Measurements from ENCODE around the gene NEB. TPM values are rescaled to one million over a fixed set of nuclear protein-coding genes. Genes with fewer than 3 reads are reported as not detected.

Gene NEB
- total RNA-seq, 2 experiments from 2014 or later, result 0.12 to 0.26 TPM

DNA sequence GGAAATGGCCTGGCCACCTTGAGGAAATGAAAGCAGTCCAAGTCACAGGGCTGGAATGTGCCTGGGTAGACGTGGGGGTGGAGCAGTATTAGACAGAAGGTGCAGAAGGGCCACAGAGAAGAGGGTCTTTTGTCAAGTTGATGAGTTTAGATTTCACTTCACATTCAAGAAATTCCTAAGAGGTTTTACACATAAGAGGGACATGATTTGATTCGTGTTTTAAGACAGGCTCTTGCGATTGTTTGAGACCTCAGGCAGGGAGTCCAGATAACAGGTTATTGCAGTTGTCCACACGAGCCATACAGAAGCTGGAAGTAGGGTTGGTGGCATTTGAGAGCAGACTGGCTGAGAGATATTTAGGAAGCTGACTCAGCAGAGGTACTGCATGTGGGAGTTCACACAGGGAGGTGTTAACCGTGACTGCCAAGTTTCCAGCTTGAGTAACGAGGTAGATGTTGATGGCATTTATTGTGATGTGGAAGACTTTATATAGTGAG, 64.6 kb downstream of the NEB start:
- DNase-seq (peak; percentile 44), ATAC-seq (peak; percentile 51)
- H3K9me3 Mint-ChIP-seq (ENCODE audit: low read depth), result no peaks in the 10 kb centered on the region
- H3K36me3 Mint-ChIP-seq, result no peaks in the 10 kb centered on the region
- CTCF ChIA-PET, result interaction anchor here (1.4 kb wide), 1 partner anchor 155 kb away, joined by 3 read pairs; no protein-coding TSS in a partner anchor
- no peak overlapping the region for H3K4me3 Mint-ChIP-seq
- no peak overlapping the region for H3K27ac Mint-ChIP-seq
- peaks cover 3% of the 10 kb centered on the region for H3K27me3 Mint-ChIP-seq
- H3K4me1 Mint-ChIP-seq, result peaks cover 15% of the 10 kb centered on the region

DNA sequence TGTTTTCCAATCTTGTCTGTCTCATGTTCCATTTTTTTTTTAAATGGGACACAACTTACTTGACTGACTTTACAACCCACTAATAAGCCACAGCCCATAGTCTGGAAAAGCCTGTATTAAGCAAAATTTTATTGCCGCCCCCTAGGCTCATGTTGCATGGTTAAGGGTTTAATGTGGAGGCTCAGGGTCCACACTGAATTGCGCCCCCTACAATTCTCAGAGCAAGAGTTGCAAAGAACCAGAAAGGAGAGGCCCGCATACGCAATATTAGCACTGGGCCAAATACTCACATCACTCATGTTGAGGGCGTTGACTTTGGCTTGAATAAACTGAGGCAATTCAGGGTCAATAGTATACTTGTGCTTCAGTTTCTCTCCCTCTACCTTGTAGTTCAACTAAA, 65.5 kb downstream of the NEB start:
- Mint-ChIP-seq H3K27ac (no peak overlapping the region), H3K4me3 (no peak overlapping the region), H3K36me3 (no peaks in the 10 kb centered on the region), H3K4me1 (peaks cover 15% of the 10 kb centered on the region), H3K9me3 (ENCODE audit: low read depth) (no peaks in the 10 kb centered on the region), H3K27me3 (no peaks in the 10 kb centered on the region)
- no peak for ATAC-seq
- DNase-seq, result no peak
- CTCF ChIA-PET, result no interaction called here

DNA sequence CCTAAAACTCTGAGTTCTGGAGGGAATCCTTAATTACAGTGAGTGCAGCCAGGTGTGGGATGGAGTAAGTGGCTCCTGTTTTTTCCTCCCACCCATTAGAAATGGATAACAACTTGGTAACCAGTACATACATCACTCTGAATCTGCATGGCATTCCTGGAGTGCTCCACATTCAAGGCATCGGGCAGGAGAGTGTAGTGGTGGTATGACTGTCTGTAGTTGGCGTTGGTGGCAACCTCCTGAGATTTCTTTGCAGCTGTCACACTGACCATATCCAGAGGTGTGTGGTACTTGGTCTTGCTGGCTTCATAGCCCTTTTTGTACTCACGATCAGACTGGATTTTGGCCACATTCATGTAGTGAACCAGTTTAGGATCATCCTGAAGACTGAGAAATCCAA, 68.3 kb downstream of the NEB start:
- Mint-ChIP-seq H3K4me1 (peaks cover 15% of the 10 kb centered on the region), H3K9me3 (ENCODE audit: low read depth) (no peaks in the 10 kb centered on the region), H3K36me3 (no peaks in the 10 kb centered on the region), H3K4me3 (no peak overlapping the region), H3K27me3 (no peaks in the 10 kb centered on the region), H3K27ac (no peak overlapping the region)
- ATAC-seq, result no peak
- CTCF ChIA-PET, result no interaction called here
- DNase-seq, result no peak

DNA sequence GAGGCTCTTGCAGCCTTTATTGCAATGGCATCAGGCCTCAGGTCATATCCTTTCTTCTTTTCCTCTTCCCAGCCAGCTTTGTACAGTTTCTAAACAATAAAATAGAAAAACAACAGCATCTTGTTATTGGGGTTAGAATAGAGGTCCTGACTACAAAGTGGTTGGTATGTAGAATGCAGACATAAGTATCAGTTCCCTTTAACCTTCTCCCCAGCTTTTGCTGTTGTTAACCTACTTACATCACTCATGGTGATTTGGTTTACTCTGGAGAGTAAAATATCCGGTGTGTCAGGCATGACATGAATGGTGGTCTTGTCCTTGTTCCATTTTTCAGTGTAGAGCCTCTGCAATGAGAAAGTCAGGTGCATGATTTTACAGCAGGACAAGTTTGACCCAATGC, 69.8 kb downstream of the NEB start:
- DNase-seq (no peak), ATAC-seq (no peak)
- no peaks in the 10 kb centered on the region for H3K27me3 Mint-ChIP-seq
- H3K4me1 Mint-ChIP-seq, result peaks cover 5% of the 10 kb centered on the region
- CTCF ChIA-PET, result no interaction called here
- H3K27ac Mint-ChIP-seq, result no peak overlapping the region
- H3K9me3 Mint-ChIP-seq (ENCODE audit: low read depth), result no peaks in the 10 kb centered on the region
- no peak overlapping the region for H3K4me3 Mint-ChIP-seq
- H3K36me3 Mint-ChIP-seq, result no peaks in the 10 kb centered on the region

DNA sequence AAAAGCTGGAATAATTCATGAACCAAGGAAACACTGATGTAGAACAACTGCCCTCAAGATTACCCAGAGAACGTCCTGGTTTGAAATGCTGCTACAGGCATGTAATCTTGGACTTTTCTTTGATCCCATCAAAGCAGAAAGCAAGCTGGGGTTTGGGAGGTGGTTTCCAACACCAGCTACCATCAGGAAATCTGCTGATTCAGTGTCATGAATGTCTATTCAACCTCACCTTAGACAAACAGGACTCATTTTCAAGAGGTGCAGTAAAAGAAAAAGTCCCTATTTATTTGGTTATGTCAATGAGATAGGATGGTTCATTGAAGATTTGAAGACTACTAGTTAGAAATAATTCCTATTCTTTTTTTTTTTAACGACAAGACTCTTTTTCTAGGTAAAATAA, 72.7 kb downstream of the NEB start:
- ATAC-seq (no peak), DNase-seq (no peak)
- H3K9me3 Mint-ChIP-seq (ENCODE audit: low read depth), result no peaks in the 10 kb centered on the region
- H3K27me3 Mint-ChIP-seq, result no peaks in the 10 kb centered on the region
- CTCF ChIA-PET, result interaction anchor here (0.9 kb wide), 1 partner anchor 9 kb away, joined by 3 read pairs; no protein-coding TSS in a partner anchor
- H3K27ac Mint-ChIP-seq, result no peak overlapping the region
- H3K4me1 Mint-ChIP-seq, result no peaks in the 10 kb centered on the region
- H3K4me3 Mint-ChIP-seq, result no peak overlapping the region
- no peaks in the 10 kb centered on the region for H3K36me3 Mint-ChIP-seq

DNA sequence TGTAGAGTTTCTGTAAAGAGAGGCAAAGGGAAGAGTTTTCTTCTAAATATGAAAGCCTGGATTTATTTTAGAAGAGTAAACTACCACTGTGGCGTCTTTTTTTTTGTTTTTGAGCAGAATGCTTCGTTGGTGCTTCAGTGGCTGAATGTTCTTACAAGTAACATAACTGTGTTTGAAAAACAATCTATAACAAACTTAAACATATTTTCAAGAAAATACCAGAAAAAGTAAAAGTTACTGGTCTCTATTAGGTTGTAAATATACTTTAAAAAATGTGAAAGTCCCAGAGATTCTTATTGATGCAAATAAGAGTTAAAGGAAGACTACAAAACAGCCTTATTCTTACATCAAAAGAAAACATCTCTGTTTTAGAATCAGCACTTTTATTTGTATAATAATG, 76.2 kb downstream of the NEB start:
- CTCF ChIA-PET, result no interaction called here
- Mint-ChIP-seq H3K27ac (no peak overlapping the region), H3K36me3 (no peaks in the 10 kb centered on the region), H3K4me1 (no peaks in the 10 kb centered on the region), H3K4me3 (no peak overlapping the region), H3K9me3 (ENCODE audit: low read depth) (no peaks in the 10 kb centered on the region), H3K27me3 (peaks cover under 1% of the 10 kb centered on the region)
- no peak for DNase-seq
- ATAC-seq, result no peak

DNA sequence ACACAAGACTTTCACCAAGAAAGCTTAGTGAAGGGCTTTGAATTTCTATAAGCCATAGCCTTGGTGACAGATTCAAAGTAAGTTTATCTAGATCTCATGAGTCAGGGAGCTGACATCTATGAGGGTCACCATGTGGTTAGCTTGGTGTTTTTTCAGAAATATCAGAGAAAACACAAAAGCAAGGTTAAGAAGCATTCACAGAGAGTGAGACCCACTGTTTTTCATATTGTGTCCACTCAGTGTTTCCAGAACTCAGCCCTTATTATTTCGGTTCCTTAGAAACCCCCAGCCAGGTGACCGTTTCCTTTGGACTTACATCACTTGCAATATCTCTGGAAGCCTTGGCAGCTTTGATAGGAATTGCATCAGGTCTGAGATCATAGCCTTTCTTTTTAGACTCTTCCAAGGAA, 76.6 kb downstream of the NEB start:
- Mint-ChIP-seq H3K36me3 (no peaks in the 10 kb centered on the region), H3K27me3 (peaks cover 3% of the 10 kb centered on the region), H3K27ac (no peak overlapping the region), H3K4me3 (no peak overlapping the region), H3K4me1 (no peaks in the 10 kb centered on the region), H3K9me3 (ENCODE audit: low read depth) (no peaks in the 10 kb centered on the region)
- no peak for ATAC-seq
- CTCF ChIA-PET, result no interaction called here
- DNase-seq, result no peak

DNA sequence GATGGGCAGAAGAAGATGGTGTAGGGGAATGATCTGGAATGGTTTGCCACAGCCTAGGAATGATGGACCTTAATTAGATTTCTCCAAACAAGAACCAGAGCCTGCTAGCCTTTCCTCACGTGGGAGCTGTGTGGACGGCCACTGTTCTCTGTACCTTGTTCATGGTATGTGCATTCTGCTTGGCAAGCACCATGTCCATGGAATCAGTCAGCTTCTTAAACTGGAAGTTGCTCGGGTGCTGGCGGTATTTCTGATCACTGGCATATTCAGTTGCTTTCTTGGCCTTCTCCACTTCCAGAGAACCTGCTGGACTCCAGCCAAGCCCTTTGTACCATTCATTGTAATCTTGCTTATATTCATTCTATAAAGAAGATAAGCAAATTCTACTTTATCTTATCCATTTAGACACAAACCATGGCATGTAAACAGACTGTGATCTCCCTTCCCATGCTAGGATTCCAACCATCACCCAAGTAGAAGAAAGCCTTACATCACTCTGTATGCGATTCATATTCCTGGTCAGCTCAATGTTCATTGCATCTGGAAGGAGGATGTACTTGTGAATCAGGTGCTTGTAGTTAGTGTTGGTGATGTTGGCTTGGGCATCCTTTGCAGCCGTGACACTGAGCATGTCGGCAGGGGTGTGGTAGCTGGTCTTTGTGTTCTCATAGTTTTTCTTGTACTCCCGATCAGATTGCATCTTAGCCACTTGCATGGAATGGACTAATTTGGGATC, 78.4 kb downstream of the NEB start:
- Mint-ChIP-seq H3K27ac (no peak overlapping the region), H3K36me3 (no peaks in the 10 kb centered on the region), H3K4me3 (no peak overlapping the region), H3K9me3 (ENCODE audit: low read depth) (no peaks in the 10 kb centered on the region), H3K27me3 (peaks cover 3% of the 10 kb centered on the region), H3K4me1 (no peaks in the 10 kb centered on the region)
- CTCF ChIA-PET, result no interaction called here
- ATAC-seq, result no peak
- DNase-seq, result no peak

DNA sequence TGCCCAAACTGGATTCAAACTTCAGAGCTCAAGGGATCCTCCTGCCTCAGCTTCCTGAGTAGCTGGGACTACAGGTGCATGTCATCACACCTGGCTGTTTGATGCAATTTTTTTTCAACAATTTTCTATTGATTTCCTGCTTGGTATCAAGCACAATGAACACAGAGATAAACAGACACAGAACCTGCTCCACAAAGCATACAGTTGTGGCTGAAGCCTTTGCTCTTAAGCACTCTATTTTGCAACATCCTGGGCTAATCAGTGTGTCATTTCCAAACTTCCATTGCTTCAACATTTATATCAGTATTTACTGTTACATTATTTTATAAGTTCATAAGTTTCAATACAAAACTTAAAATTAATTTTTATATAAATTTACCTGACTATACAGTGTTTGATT, 79.4 kb downstream of the NEB start:
- peaks cover 3% of the 10 kb centered on the region for H3K27me3 Mint-ChIP-seq
- DNase-seq (no peak), ATAC-seq (no peak)
- H3K4me1 Mint-ChIP-seq, result no peaks in the 10 kb centered on the region
- H3K4me3 Mint-ChIP-seq, result no peak overlapping the region
- CTCF ChIA-PET, result no interaction called here
- no peak overlapping the region for H3K27ac Mint-ChIP-seq
- H3K9me3 Mint-ChIP-seq (ENCODE audit: low read depth), result no peaks in the 10 kb centered on the region
- no peaks in the 10 kb centered on the region for H3K36me3 Mint-ChIP-seq

DNA sequence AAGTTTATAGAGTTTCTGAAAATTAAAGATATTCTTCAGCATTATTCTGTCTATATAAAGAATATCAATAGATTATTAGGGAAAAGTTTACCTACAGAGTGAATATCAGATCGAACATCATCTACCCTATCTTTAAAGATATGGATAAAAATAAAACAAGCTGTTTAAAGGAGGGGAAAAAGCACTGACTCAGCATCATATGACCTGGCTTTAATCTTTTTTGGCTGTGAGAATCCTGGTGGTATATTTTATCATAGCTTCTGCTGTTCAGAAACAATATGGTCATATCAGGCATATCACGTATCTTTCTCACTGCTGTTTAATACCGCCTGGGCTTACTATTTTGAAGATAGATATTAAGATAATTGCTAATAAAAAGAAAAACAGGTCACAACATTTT, 80.2 kb downstream of the NEB start:
- Mint-ChIP-seq H3K4me1 (no peaks in the 10 kb centered on the region), H3K4me3 (no peak overlapping the region), H3K27ac (no peak overlapping the region), H3K9me3 (ENCODE audit: low read depth) (no peaks in the 10 kb centered on the region), H3K27me3 (peaks cover 3% of the 10 kb centered on the region), H3K36me3 (no peaks in the 10 kb centered on the region)
- no peak for ATAC-seq
- DNase-seq, result no peak
- CTCF ChIA-PET, result no interaction called here

DNA sequence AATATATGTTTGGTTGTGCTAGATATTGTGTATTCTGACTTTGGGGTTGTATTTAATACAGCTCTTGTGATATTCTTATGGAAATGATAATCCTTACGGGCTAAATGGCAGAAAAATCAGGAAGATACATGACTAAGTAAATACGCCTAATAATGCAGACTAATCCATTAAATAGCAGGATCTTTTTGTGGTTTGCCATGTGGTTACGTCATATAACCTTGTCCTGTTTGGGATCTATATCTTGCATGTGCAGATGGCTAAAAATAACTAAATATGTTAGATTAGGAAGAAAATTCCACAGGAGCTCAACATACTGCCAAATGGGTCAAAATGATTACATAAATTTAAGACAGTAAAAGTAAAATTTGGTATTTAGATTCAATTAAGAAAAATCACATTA, 83.0 kb downstream of the NEB start:
- peaks cover 3% of the 10 kb centered on the region for H3K27me3 Mint-ChIP-seq
- peaks cover 2% of the 10 kb centered on the region for H3K9me3 Mint-ChIP-seq (ENCODE audit: low read depth)
- H3K36me3 Mint-ChIP-seq, result peaks cover 2% of the 10 kb centered on the region
- no peak overlapping the region for H3K27ac Mint-ChIP-seq
- no peak overlapping the region for H3K4me3 Mint-ChIP-seq
- DNase-seq (no peak), ATAC-seq (no peak)
- no peaks in the 10 kb centered on the region for H3K4me1 Mint-ChIP-seq
- CTCF ChIA-PET, result interaction anchor here (1.0 kb wide), 1 partner anchor 13 kb away, joined by 3 read pairs; no protein-coding TSS in a partner anchor

DNA sequence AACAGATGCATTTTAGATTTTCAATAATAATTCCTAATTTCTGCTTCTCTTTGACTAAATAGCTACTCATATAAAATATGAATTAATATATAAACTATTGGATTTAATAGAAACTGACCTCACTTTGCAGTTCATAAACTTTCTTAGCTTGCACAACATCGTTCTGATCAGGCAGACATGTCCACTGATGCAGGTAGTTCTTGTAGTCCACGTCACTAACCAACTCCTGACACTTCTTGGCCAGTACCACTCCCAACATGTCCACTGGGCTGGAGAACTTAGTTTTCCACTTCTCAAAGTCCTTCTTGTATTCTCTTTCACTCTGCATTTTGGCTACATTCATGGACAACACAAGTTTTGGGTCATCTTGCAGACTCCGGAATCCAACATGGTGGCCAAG, 83.8 kb downstream of the NEB start:
- Mint-ChIP-seq H3K27me3 (peaks cover 3% of the 10 kb centered on the region), H3K27ac (no peak overlapping the region), H3K36me3 (peaks cover 2% of the 10 kb centered on the region), H3K4me3 (no peak overlapping the region), H3K9me3 (ENCODE audit: low read depth) (peaks cover 2% of the 10 kb centered on the region), H3K4me1 (no peaks in the 10 kb centered on the region)
- CTCF ChIA-PET, result interaction anchor here (1.2 kb wide), 1 partner anchor 376 kb away, joined by 3 read pairs; no protein-coding TSS in a partner anchor
- no peak for DNase-seq
- no peak for ATAC-seq

DNA sequence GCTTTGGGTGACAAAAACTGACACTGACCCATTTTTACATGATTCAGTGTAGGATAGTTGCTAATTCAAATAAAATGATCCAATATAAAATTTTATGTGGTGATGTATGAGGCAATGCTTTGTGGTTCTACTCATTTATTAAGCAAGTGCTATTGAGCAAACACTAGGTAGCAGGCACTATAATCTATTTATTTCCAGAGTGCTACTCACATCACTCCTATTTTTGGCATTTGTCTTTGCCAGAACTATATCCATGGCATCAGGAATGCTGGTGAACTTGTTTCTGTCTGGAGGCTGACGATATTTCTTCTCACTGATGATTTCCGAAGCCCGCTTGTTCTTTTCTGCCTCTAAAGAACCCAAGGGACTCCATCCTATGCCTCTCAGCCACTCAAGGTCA, 84.3 kb downstream of the NEB start:
- CTCF ChIA-PET, result interaction anchor here (1.2 kb wide), 1 partner anchor 376 kb away, joined by 3 read pairs; no protein-coding TSS in a partner anchor
- DNase-seq (no peak), ATAC-seq (no peak)
- H3K36me3 Mint-ChIP-seq, result peaks cover 2% of the 10 kb centered on the region
- H3K27me3 Mint-ChIP-seq, result peaks cover 3% of the 10 kb centered on the region
- H3K27ac Mint-ChIP-seq, result no peak overlapping the region
- H3K4me3 Mint-ChIP-seq, result no peak overlapping the region
- H3K9me3 Mint-ChIP-seq (ENCODE audit: low read depth), result peaks cover 2% of the 10 kb centered on the region
- no peaks in the 10 kb centered on the region for H3K4me1 Mint-ChIP-seq

DNA sequence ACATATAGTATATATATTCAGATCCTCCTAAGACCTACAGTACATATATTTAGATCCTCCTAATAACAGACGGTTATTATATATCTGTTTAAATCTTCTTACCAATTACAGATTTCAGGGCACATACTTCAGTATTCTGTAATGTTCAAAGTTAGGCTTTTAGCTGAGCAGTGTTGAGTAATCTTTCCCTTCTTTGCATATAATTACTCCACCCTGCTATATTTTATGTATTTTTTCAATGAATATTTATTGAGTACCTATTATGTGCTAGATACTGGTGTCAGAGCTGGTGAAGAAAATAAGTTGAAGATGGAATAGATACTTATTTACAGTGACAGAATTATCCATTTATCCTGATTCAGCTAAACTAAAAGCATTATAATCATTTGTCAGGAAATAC, 84.9 kb downstream of the NEB start:
- H3K27me3 Mint-ChIP-seq, result peaks cover 3% of the 10 kb centered on the region
- DNase-seq (no peak), ATAC-seq (no peak)
- CTCF ChIA-PET, result interaction anchor here (1.2 kb wide), 1 partner anchor 377 kb away, joined by 3 read pairs; no protein-coding TSS in a partner anchor
- no peak overlapping the region for H3K27ac Mint-ChIP-seq
- peaks cover 2% of the 10 kb centered on the region for H3K9me3 Mint-ChIP-seq (ENCODE audit: low read depth)
- H3K36me3 Mint-ChIP-seq, result peaks cover 2% of the 10 kb centered on the region
- no peak overlapping the region for H3K4me3 Mint-ChIP-seq
- H3K4me1 Mint-ChIP-seq, result no peaks in the 10 kb centered on the region

Data from activated CD8-positive, alpha-beta memory T cell treated with anti-CD3 and anti-CD28 coated beads, Interleukin-2, amount 10 ng/mL, durations not matched to agents 7 days and 5 days (primary cell).